HAP-1 (cell line): ENCODE measurements around the gene PLRG1.
A peak's percentile ranks its signal among the peaks of the same experiment; 100 is the strongest.
"Not testable (repeated sequence)": the region's sequence is repeated elsewhere in the genome, so short reads cannot be mapped to it uniquely, and the experiment has no call there.

ENCODE experiments used
- DNase-seq, 2 experiments: peaks; one replicate each; pipeline ENCODE4 v3.0.0-alpha.2; 2016 to 2020; ENCODE audit warnings: low spot score in 2 of 2
- H3K27me3 ChIP-seq: fragments of 250-450 bp; sonication (Bioruptor Pico); 2 replicates; pipeline ENCODE4 v1.5.1; 2020; ENCODE audit warnings: low read depth, mild to moderate bottlenecking, moderate library complexity
- H3K36me3 ChIP-seq: fragments of 250-450 bp; sonication (Bioruptor Pico); replicated peaks from 2 replicates; pipeline ENCODE4 v1.5.1; 2020; ENCODE audit warnings: mild to moderate bottlenecking
- H3K4me1 ChIP-seq: fragments of 250-450 bp; sonication (Bioruptor Pico); 2 replicates; pipeline ENCODE4 v1.5.1; 2020; ENCODE audit warnings: mild to moderate bottlenecking
- H3K4me3 ChIP-seq: fragments of 250-450 bp; sonication (Bioruptor Pico); 2 replicates; pipeline ENCODE4 v1.5.1; 2020; ENCODE audit warnings: mild to moderate bottlenecking, moderate library complexity
- H3K9me3 ChIP-seq: fragments of 250-450 bp; sonication (Bioruptor Pico); 2 replicates; pipeline ENCODE4 v1.5.1; 2020; ENCODE audit warnings: mild to moderate bottlenecking, moderate library complexity
- in situ Hi-C: fragments of 300-500 bp; cut with MboI; formaldehyde crosslinking; loops from 3 replicates; pipeline ENCODE4 v1.14.3; 2020; ENCODE audit warnings: low sequenced_read_pairs, inconsistent platforms, mixed read lengths

Gene PLRG1

DNA sequence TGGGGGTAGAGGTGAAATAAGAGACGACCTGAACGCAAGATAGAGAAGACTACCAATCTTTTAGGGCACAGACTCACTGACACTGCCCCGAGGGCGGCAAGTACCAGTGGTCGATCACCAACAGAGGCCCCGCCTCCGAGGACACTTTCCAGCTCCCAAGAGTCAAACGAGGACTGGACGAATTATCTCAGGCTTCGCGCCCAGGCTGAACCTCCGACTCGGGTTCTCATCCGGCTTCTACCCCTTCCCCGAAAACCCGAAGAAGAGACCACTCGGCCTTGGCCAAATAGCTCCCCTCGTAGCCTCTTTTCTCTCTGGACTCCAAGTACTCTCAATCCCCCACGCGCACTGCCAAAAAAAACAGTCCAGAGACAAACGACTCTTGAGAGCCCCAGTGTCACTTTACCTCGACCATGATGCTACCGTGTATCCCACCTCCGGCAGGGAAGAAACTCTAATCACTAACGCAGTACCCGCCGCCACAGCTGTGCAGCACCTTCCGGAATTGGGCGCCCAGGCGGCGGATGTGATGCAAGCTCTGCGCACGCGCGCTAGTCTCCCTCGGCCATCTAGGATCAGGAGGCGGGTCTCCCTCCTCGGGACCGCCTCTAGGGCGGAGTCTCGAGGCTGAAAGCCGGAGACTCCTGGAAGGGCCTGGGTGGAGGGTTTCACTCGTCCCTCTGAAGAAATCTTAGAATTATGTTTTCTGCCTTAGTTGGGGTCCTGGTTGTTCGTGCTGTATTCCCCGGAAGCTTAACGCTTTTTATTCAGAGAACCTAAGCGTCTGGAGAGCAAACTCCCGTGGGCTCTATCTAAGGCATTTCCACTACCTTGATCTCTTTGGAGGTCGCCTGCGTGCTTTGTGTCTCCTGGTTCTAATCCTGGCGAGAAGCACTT lies at the start of gene PLRG1:
Gene PLRG1 (minus strand): TSS at position 507 of the 897 bp plus-strand sequence. CDS start 92 bp downstream, at position 415.
- Histone ChIP-seq H3K36me3 (peaks cover 27% of the 10 kb centered on the region), H3K9me3 (no peaks in the 10 kb centered on the region), H3K4me3 (peak within 1 kb of the TSS; percentile 78), H3K27me3 (no peaks in the 10 kb centered on the region), H3K4me1 (peaks cover 7% of the 10 kb centered on the region; the same call in 1 of the 2 replicates)
- DNase-seq = peak; percentile 91 to 97
- in situ Hi-C loops = loop anchor here (25.0 kb wide), 1 partner anchor 812 kb away; no protein-coding TSS in a partner anchor

DNA sequence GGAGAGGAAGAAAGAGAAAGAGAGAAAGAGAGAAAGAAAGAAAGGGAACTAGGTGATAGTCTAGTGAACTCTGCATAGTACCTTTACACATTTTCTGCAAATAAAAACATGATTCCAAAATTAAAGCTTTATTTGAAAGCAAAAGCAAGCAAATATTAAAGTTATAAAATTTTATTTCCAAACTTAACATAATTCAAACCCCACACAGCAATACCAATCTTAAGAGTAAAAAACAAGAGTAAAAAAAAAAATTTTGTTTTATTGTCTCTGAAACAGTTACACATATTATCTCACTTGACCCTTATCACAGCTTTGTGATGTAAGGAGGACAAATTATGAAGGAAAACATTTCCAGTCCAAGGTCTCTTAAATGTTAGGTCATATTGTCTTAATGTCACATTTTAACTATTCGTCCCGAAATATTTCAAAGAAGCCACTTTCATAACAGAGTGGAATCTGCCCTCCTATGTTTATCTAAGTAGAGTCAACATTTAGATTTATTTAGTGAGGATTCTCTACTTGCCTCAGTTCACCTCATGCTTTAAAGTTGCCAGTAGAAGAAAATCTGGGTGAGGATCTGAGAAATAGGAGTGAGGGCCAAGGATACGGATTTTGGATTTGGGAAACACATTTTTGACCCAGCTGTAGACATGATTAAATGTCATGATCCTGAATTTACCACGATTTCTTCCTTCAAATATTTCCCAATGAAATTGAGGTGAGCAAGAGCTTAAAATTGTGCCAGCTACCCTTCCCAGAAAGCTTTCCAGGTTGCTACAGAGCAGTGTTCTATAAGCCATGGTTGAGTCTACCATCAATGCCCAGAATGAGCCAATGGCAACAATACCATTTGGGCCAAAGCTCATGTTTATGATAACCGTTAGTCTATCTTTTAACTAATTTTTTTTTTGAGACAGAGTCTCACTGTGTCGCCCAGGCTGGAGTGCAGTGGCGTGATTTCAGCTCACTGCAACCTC lies 47.9 kb upstream of the PLRG1 start:
- Histone ChIP-seq H3K9me3 (no peaks in the 10 kb centered on the region), H3K4me3 (no peak overlapping the region), H3K36me3 (no peaks in the 10 kb centered on the region), H3K4me1 (no peaks in the 10 kb centered on the region), H3K27me3 (no peaks in the 10 kb centered on the region; the same call in 1 of the 2 replicates)
- no peak for DNase-seq
- in situ Hi-C loops = no loop called here

DNA sequence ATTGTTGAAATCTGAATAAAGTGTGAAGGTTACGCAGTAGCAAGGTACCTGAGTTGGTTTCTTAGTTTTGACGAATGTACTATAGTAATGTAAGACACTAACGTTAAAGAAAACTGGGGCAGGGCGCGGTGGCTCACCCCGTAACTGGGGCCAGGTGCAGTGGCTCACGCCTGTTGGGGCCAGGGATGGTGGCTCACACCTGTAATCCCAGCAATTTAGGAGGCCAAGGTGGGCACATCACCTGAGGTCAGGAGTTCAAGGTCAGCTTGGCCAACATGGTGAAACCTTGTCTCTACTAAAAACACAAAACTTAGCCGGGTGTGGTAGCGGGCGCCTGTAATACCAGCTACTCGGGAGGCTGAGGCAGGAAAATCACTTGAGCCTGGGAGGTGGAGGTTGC lies 47.1 kb upstream of the PLRG1 start:
- H3K4me3 ChIP-seq, DNase-seq, in situ Hi-C loops, H3K27me3 ChIP-seq, H3K36me3 ChIP-seq, H3K9me3 ChIP-seq, H3K4me1 ChIP-seq: not testable (repeated sequence)

DNA sequence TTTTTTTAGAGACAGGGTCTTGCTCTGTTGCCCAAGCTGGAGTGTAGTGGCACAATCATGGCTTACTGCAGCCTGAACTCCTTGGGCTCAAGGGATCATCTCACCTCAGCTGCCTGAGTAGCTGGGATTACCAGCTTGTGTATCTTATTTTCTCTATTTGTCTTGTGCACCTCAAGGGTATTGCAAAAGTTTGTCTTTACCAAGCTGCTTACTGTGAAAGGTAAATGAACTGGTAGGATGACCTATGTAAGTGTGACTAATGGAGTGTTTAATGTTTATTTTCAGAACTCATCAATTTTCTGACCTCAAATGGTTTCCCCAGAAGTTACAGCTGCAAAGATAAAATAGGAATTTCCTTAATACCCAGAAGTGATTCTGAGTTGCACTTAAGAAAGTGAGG lies 45.6 kb upstream of the PLRG1 start:
- H3K4me3 ChIP-seq = no peak overlapping the region
- no peaks in the 10 kb centered on the region for H3K4me1 ChIP-seq
- no peak for DNase-seq
- no peaks in the 10 kb centered on the region for H3K9me3 ChIP-seq
- H3K36me3 ChIP-seq = no peaks in the 10 kb centered on the region
- in situ Hi-C loops = no loop called here
- H3K27me3 ChIP-seq = no peaks in the 10 kb centered on the region; the same call in 1 of the 2 replicates

DNA sequence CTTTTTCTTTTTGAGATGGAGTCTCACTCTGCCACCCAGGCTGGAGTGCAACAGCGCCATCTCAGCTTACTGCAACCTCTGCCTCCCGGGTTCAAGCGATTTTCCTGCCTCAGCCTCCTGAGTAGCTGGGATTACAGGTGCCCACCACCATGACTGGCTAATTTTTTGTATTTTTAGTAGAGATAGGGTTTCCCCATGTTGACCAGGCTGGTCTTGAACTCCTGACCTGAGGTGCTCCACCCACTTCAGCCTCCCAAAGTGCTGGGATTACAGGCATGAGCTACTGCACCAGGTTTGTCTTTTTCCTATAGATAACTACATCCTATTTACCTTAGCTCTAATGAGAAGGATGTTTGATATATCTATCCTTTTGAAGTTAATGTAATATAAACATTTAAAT lies 44.1 kb upstream of the PLRG1 start:
- in situ Hi-C loops, H3K4me3 ChIP-seq, H3K4me1 ChIP-seq, H3K27me3 ChIP-seq, H3K36me3 ChIP-seq, H3K9me3 ChIP-seq, DNase-seq: not testable (repeated sequence)

DNA sequence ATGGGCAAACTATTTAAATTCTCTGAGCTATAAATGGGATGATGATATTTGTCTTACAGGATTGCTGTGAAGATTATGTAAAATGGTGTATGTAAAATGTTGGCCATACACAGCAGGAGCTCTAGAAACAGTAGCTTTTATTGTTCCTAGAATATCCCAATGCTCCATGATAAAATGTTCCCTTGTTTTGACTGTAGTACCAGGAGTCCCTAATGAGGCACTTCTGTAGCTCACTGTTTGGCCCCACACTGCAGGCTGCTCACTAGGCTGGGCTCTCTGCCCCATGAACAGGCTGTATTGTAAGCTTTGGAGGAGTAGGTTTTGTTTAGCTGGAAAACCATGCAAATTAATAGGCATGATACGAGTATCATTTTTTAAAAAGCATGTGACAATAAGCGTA lies 43.7 kb upstream of the PLRG1 start:
- Histone ChIP-seq H3K36me3 (no peaks in the 10 kb centered on the region), H3K27me3 (no peaks in the 10 kb centered on the region; the same call in 1 of the 2 replicates), H3K4me1 (no peaks in the 10 kb centered on the region), H3K4me3 (no peak overlapping the region), H3K9me3 (no peaks in the 10 kb centered on the region)
- no peak for DNase-seq
- in situ Hi-C loops = no loop called here

DNA sequence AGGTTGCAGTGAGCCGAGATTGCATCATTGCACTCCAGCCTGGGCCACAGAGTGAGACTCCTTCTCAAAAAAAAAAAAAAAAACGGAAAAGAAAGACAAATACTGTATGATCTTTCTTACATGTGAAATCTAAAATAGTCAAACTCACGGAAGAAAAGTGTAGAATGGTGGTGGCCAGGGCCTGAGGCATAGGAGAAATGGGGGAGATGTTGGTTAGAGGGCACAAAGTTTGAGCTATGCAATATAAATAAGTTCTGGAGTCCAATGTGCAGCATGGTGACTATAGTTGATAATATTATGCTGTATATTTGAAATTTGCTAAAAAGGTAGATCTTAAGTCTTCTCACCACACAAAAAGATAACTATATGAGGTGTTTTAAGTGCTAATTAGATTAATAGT lies 41.7 kb upstream of the PLRG1 start:
- Histone ChIP-seq H3K27me3 (no peaks in the 10 kb centered on the region; the same call in 1 of the 2 replicates), H3K4me3 (no peak overlapping the region), H3K9me3 (no peaks in the 10 kb centered on the region), H3K36me3 (no peaks in the 10 kb centered on the region), H3K4me1 (no peaks in the 10 kb centered on the region)
- DNase-seq = no peak
- in situ Hi-C loops = no loop called here

DNA sequence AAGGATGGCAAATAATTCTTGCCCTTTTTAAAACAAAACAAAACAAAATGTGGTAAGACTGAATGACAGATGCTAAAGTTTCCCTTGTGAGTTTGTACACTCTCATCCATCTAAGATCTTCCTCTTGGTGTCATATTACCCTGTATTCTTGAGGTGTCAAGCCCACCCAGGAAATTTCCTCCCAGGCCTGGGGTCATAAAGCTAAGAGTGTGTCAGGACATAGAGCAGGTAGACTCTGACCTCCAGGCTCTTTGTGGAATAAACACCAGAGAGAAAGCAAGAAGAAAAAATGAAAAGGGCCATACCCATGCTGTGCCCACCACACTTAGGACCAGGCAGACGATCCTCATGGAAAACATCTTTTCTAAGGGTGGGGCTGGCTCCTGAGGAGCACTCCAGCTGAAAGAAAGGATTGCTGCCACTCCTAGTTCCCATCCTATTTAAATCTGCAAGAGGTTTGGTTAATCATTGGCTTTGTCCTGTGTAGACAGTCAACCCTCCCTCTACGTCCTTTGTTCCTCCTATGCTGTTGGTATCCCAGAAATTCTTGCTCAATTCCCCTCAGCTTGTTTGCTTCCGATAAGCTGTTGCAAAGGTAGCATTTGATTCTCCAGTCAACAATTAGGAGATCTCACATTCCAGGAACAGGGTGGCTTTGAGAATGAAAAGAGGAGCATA lies 40.3 kb upstream of the PLRG1 start, which contains the start of gene FGA:
Gene FGA (minus strand): TSS at position 414 of the 678 bp plus-strand sequence. CDS start 55 bp downstream, at position 359.
- in situ Hi-C loops = no loop called here
- H3K9me3 ChIP-seq = no peaks in the 10 kb centered on the region
- no peak within 1 kb of the TSS for H3K4me3 ChIP-seq
- DNase-seq = no peak
- H3K27me3 ChIP-seq = no peaks in the 10 kb centered on the region; the same call in 1 of the 2 replicates
- no peaks in the 10 kb centered on the region for H3K4me1 ChIP-seq
- no peaks in the 10 kb centered on the region for H3K36me3 ChIP-seq

DNA sequence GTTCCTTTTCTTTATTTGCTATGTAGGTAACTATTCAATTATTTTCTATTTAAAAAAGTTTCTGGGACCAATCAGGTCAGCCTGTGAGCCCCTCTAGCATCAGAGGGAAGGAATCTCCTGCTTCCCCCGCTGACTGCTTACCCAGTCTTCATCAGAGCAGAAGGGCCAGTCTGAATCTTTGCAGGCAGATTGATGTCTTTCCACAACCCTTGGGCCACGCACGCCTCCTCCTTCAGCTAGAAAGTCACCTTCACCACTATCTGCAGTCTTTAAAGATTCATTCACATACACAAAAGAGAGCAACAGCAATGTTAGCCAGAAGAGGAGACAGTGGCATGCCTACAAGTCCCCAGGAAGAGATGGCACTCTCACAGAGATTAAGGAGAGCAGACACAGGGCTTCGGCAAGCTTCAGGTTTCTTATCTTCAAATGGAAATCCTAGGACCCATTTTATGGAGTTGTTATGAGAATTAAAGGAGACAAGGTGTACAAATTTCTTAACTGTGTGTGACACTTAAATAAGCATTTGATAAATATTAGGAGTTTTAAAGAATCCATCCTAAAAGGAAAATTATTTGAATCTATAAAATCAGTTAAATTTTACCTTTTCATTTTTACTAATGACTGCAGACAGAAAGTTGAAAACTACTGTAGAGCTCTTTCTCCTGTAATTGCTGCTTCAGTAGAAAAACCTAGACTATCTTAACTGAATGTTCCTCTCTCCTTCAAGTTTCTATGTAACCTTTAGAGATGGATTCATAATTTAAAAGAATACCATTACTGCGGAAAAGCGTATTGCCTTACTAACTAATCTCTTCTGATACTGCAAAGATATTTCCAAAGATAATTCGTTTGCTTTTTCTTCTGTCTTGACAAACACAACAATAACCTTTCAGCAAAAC lies 39.3 kb upstream of the PLRG1 start:
- DNase-seq = no peak
- Histone ChIP-seq H3K4me3 (no peak overlapping the region), H3K4me1 (no peaks in the 10 kb centered on the region), H3K27me3 (no peaks in the 10 kb centered on the region; the same call in 1 of the 2 replicates), H3K36me3 (no peaks in the 10 kb centered on the region), H3K9me3 (no peaks in the 10 kb centered on the region)
- in situ Hi-C loops = no loop called here

DNA sequence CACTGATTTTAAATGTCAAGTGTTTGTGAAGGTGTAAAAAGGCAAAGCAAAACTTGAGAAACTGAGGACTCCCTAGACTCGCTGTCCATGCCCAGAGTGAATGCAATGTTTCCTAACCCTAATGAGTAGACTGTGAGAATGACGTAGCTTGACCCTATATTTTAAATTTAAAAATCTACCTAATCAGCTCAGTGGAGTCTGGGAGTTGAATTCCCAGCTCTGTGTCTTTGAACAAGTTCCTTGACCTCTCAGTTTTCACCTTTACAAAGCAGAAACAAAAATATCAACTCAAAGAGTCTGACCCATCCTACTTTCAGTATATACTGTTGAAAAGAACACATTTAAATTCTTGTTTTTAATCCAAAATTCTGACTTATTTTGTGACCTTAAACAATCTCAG lies 38.0 kb upstream of the PLRG1 start:
- Histone ChIP-seq H3K9me3 (no peaks in the 10 kb centered on the region), H3K4me1 (no peaks in the 10 kb centered on the region), H3K36me3 (no peaks in the 10 kb centered on the region), H3K4me3 (no peak overlapping the region), H3K27me3 (peaks cover 2% of the 10 kb centered on the region; the same call in 1 of the 2 replicates)
- in situ Hi-C loops = no loop called here
- DNase-seq = no peak

DNA sequence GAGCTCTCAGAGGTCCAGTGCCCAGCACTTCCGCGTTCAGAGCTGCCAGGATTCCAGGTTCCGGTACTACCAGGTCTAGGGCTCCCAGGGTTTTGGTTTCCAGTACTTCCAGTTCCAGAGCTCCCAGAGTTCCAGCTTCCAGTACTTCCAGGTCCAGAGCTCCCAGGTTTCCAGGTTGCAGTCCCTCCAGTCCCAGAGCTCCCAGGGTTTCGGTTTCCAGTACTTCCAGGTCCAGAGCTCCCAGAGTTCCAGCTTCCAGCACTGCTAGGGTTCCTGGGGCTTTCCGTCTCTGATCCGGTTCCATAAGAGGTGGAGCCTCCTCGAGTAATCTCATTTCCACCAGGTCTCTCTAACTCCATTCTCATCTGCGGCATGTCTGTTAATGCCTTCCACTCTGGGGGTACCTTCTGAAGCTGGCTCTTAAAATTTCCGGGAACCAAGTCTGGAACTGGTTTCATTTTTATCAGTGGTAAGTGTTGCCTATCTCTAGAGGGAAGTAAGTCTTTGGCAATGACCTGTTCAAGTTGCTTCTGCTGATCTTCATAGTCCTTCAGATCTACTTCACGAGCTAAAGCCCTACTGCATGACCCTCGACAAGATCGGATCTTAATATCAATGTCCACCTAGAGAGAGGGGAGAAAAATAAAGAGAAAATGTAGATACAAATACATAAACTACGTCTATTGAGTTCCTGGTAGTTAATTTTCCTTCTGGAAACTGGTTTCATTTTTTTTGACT lies 36.3 kb upstream of the PLRG1 start:
- Histone ChIP-seq H3K27me3 (peaks cover 4% of the 10 kb centered on the region; the same call in 1 of the 2 replicates), H3K4me3 (no peak overlapping the region), H3K9me3 (no peaks in the 10 kb centered on the region), H3K36me3 (no peaks in the 10 kb centered on the region), H3K4me1 (no peaks in the 10 kb centered on the region)
- in situ Hi-C loops = no loop called here
- no peak for DNase-seq
